ENCODE data around the gene ACSM2A. TPM values are rescaled to one million over a fixed set of nuclear protein-coding genes. Genes with fewer than 3 reads are reported as not detected.

Gene ACSM2A
- total RNA-seq = not detected in 2 replicates

DNA sequence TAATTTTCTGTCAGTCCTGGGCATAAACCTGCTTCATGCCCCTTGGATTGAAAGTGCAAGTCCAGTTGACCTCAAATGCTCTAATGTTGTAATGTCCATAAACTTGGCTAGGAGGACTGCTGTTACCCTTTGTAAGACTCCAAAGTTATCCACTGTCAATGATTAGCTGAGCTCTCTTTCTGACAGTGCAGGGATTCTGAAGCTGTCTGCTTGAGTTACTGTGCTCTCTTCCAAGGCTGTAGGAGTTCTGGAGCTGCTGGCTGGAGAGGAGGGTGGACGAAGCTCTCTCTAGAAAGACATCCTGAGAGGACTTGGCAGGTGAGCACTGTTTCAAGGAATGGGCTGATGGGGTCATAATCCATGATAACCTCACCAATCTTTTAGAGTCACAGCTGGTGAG, at the start of gene ACSM2A:
ACSM2A (plus strand) TSS at position 158 of the 400 bp plus-strand sequence. CDS start 8,594 bp downstream, outside the sequence.

DNA sequence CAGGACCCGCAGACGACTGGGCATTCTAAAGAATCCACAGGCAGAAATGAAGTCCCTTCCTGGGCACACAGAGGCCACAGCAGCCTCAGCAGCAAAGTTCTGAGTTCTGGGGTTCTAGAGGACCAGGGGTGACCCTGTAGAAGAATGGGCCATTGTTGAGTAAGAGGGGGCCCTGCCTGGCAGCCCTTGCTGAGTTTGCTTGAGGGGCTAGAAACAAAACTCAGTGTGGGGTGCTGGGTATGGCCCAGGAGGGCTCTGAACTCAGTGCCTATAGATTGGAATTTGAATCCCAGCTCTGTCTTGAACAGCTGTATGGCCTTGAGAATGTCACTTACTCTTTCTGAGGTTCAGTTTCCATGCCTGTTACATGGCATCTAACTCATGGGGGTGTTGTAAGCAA, 46.7 kb upstream of the ACSM2A start, which contains the start of gene PDILT:
PDILT (minus strand) TSS at position 101 of the 400 bp plus-strand sequence. CDS start 5,437 bp downstream, outside the sequence.

DNA sequence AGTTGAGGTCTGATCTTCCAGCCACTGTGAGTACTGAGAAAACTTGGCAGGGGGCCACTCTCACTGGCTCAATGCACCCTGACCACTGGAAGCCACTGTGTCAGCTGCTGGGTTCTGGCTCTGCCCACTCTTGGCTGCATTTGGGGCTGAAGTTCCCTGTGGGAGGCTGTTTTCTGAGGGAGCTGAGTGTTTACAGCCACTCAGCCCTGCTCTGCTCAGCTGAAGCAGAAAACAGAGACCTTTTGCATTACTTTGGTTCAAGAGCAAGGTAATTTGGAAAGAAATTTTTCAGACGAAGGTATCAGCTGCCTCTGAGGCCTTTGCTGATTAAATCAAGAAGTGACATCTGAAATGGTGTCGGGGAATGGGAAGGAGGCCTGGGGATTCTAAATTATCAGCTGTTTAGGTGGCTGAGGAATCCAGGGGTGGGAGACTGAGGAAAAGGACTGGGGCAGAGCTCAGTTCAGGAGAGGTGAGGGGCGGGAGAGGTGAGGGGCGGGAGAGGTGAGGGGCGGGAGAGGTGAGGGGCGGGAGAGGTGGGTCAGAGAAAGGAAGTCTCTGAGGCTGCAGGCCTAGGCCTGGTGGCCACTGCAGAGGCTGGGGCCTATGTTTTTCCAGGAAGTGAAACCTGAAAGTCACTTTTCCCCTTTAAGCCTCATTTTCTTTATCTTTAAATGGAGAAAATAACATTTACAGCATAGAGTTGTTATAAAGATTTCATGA, 41.8 kb upstream of the ACSM2A start, which contains the start of gene ACSM5:
ACSM5 (plus strand) TSS at position 137 of the 723 bp plus-strand sequence. CDS start 1,951 bp downstream, outside the sequence.

Other genes starting within 250 kb of the ACSM2A start
- not detected in 2 replicates for gene GP2, start 124.0 kb upstream of the ACSM2A start, total RNA-seq
- gene UMOD, start 98.8 kb upstream of the ACSM2A start, total RNA-seq = not detected in 2 replicates
- gene PDILT, start 46.8 kb upstream of the ACSM2A start, total RNA-seq = not detected in 2 replicates
- not detected in 2 replicates for gene ACSM5, start 42.0 kb upstream of the ACSM2A start, total RNA-seq
- not detected in 2 replicates for gene ACSM2B, start 124.8 kb downstream of the ACSM2A start, total RNA-seq
- gene ACSM1, start 246.2 kb downstream of the ACSM2A start, total RNA-seq = not detected in 2 replicates